Limb (tissue), 2 donors: ENCODE measurements around the gene TCF4.
"Not testable (repeated sequence)": the region's sequence is repeated elsewhere in the genome, so short reads cannot be mapped to it uniquely, and the experiment has no call there.

Experiments
- DNase-seq, 2 donors: peaks; one replicate each; pipeline ENCODE4 v3.0.0-alpha.2; 2016; ENCODE audit errors: extremely low spot score in 2 of 2

The TCF4 gene

GRCh38 chr18:55477860-55478581 lies 110.0 kb downstream of the TCF4 start:
- DNase-seq, result no peak

DNA sequence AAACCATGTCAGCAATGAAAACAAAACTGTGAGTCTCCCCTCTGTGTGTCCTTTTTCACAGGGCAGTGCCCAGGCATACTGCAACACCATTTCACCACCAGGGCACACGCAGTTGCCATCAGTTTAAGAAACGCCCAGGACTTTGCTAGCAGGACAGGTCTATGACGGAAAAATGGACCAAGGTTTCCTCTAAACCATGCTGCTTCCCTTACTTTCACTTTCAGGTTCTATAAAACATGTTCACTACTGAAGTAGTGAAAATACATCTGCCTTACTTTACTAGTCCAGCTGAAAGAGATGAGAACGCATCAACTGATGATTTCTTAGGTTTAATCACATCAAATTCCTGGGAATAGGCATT lies 110.5 kb downstream of the TCF4 start:
- no peak for DNase-seq

DNA sequence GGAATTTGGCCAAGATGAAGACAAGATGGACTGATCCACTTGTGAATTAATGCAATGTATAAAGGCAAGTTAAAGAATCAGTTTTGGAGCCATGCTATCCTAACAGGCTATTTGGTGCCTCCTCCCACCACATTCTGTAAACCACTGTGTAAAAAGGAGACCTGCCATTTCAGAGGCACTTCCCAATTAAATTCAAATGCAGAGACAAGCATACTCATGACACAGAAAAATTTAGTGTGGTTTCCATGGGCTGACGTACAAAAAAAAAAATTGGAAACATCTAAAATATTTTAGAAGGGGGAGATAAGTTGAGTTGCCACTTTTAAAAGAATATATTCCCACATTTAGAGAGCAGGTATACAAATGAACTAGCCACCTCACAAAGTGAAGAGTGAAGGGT lies 112.1 kb downstream of the TCF4 start:
- DNase-seq, result no peak

DNA sequence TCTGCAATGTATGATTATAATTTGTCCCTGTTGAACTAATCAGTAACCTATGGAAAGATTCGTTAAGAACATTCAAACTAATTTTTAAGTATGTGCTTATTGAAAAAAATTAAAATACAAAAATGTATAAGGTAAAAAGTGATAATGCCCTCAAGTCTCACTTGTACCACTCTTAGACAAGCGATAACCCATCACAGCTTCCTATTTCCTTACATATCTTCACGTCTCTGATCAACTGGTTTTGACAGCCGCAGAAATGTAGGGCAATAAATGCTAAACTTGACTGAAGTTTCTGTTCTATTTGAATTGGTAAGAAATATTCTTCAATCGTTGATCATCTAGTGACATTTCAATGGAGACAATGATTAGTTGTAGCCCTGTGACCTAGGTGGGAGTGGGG lies 112.5 kb downstream of the TCF4 start:
- DNase-seq, result no peak

- DNase-seq, result no peak
These were observed 114.4 kb downstream of the TCF4 start for GRCh38 chr18:55473560-55473959.

DNA sequence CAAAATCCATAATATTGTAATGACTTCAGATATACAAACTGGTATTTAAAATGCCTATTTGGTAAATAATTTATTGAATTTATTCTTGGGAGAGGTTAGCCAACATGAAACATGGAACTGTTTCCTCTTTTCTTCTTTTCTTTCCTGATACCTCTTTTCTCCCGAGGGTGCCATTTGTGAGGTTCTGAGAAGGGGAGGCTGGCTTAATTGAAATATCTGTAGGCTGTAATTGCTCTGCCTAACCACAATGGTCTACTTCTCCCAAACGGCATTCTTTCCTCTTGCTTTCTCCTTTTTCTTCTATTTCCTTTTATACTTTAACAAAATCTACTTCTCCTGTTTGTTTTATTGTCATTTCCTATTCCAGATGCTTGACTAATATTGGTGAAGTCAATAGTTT lies 114.9 kb downstream of the TCF4 start:
- DNase-seq, result no peak

DNA sequence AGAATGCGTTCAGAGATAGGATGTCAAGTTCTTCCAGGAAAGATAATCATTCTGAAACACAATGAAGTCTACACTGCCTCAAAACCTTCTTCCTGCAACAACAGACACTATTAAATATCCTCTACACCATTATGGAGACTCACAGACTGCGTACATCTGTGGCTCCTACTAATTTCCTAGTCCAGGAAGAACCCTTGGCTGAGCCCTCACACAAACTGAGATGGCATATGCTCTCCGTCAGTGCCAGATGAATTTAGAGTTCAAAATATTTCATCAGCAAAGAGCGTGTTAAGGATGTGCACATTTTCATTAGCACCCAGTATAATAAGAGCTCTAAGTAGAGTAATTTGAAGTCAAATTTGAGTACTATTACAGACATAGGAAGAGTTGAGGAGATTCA lies 117.2 kb downstream of the TCF4 start:
- DNase-seq, result no peak

- DNase-seq, result not testable (repeated sequence)
These were observed 118.9 kb downstream of the TCF4 start for GRCh38 chr18:55469134-55469533.

DNA sequence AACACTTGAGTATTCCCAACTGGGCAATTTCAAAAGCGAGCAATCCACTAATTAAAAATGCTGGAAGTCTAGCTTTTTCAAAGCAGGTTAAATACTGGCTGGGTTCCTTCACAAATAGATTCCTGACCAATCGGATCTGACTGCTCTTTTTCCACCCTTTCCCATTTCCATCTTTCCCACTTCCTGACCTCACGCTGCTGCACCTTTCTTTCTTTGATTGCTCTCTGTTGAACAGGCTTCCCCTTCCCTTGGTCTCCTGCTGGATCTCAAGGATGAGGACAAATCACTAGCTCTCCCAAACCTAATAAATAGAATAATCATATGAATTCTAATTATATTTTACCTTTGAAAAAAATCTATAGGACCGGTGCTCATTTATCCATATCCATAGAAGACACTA lies 121.2 kb downstream of the TCF4 start:
- DNase-seq, result no peak

DNA sequence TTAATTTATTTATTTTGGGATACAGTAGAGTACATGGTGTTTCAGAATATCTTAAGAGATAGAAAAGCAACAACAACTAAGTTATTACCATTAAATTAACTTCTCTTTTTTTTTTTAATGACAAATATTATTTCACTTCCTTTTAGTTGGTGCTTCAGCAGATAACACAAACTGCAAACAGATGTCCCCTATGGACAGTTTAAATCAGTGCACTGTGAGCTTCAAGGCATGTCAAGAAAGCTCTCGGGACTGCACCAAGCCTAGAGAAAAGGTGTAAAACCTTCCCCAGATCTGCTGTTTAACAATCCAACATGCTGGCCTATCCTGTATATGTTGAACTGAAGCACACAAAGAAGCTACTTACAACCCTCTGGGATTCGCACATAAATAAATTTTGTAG lies 122.7 kb downstream of the TCF4 start:
- DNase-seq, result no peak

- DNase-seq, result no peak
These were observed 123.4 kb downstream of the TCF4 start for GRCh38 chr18:55464581-55464980.

GRCh38 chr18:55462652-55463051 lies 125.3 kb downstream of the TCF4 start:
- DNase-seq, result peak in 1 of 2 donors; percentile 60

- no peak for DNase-seq
These were observed 126.1 kb downstream of the TCF4 start for GRCh38 chr18:55461848-55462247.

GRCh38 chr18:55458456-55459203 lies 129.4 kb downstream of the TCF4 start:
- DNase-seq, result no peak

DNA sequence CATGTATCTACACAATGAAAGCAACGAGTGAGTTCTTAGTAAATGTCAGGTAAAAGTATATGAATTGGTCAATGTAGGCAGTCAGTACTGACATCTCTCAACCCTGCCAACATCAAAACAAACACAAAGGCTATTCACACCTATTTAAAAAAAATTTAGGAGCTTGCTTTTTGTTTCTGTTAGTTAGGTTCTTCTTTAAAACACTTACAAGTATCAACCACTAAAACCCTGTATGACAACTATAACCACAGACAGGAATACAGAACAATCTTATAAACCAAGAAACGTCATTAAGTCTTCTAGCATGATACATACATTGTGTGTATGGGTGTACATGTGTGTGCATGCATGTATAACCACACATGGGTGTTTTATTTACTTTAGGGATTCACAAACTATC lies 131.0 kb downstream of the TCF4 start:
- DNase-seq, result no peak

- DNase-seq, result no peak
These were observed 132.1 kb downstream of the TCF4 start for GRCh38 chr18:55455938-55456337.

DNA sequence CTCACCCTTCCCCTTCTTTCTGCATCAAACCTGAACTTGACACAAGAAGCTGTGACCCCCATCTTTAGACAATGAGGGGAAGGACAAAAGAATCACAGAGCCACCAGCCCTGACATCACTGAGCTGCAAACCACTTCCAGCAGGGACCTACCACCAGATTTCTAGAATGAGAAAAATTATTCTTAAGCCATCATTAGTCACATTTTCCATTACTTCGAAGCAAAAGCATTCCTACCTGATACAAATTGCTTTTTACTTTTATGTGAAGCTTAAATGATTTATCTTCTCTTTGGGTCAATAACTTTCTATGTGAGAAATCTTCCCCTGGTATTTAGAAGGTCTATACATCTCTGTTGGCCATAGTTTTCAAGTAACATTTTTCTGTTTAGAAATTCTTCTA lies 134.8 kb downstream of the TCF4 start:
- DNase-seq, result no peak

DNA sequence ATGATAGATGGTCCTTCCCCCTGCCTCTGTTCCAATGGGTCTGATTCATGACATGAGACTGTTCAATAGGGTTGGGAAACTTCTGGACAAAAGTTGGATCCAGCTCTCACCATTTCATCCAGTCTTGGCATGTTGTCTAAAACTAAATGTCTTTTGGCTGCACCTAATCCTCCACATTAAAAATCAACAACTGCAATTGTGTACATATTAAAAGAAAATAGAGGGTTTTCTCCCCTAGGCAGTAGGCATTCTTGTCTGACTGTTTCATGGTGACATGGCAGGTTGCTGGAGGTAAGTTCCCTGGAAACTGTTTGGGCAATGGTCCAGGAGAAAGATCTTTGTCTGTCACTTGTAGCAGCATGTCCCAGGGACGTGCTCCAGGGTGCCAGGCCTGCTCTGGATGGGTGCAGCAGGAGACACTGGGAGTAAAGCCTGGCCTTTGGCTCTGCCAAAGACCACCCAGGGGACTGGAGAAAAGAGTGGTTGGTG lies 135.8 kb downstream of the TCF4 start:
- DNase-seq, result no peak

DNA sequence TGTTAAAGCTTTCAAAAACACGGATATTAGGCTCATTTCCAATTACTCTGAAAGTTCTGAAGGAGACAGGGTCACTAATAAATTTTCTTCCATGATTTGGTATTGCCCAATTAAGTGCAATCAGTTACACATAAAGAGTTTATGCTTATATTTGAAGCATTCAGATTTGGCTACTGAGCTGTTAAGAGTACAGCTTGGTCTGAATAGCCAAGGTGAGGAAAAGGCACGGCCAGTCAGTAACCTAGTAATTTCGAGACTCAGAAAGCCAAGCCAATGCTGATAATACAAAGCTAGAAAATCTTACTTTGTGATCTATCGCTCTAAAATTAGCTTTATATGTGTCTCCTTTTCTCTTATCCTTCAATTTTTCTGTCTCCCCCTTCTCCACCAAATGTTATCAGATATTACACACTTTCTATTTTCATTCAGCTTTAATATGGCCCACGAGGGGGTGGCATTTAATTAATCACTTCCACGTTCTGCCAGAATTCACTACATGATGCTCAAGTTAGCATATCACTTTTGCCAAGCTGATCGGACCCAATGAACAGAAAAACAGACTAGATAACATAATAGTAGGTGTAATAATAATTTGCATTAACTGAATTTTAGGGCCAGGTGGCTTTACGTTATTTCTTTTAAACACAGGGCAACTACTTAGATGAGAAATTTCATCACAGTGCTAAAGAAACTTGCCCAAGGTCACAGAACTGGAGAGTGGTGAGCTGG lies 138.4 kb downstream of the TCF4 start:
- DNase-seq, result no peak

DNA sequence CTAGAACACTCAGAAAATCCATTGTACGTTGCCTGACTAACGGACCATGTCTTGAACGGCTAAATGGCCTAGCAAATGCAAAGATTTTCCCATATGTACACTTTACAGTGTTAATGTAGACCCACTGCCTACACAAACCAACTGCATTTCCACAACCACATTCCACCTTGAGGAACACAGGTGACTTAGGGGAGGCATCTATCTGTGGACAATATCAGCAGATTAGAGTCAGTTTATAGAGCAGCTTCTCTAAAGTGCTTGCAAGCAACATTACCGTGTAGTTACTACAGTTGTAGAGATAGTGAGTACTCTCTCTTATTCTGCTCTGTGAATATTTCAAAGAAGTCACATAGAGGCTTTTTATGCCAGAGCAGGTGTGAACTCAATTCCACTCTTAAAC lies 139.6 kb downstream of the TCF4 start:
- DNase-seq, result no peak

GRCh38 chr18:55447672-55448018 lies 140.3 kb downstream of the TCF4 start:
- DNase-seq, result no peak

- no peak for DNase-seq
These were observed 140.9 kb downstream of the TCF4 start for GRCh38 chr18:55446996-55447671.
